Activated naive CD4-positive, alpha-beta T cell treated with anti-CD3 and anti-CD28 coated beads for 36 hours (primary cell): ENCODE data around the gene MEI1. TPM values are rescaled to one million over a fixed set of nuclear protein-coding genes. Genes with fewer than 3 reads are reported as not detected.

ENCODE experiments used
- CTCF ChIA-PET: fragments of 350-600 bp; sonication (Branson Sonifier 250); formaldehyde crosslinking; loops from one replicate; lab custom pipeline; 2021; ENCODE audit warnings: antibody characterized with exemption; lab: Charles Lee
- DNase-seq: peaks from one replicate; pipeline ENCODE4 v3.0.0-alpha.2; 2020
- H3K27ac Mint-ChIP-seq: one replicate; pipeline ENCODE4 v1.8.0; 2021; ENCODE audit warnings: mild to moderate bottlenecking, mixed read lengths
- H3K27me3 Mint-ChIP-seq: one replicate; pipeline ENCODE4 v1.8.0; 2021; ENCODE audit warnings: low read depth, mixed read lengths
- H3K36me3 Mint-ChIP-seq: one replicate; pipeline ENCODE4 v1.8.0; 2021; ENCODE audit warnings: low read depth, mixed read lengths
- H3K4me1 Mint-ChIP-seq: one replicate; pipeline ENCODE4 v1.8.0; 2021; ENCODE audit warnings: low read depth, mixed read lengths
- H3K4me3 Mint-ChIP-seq: one replicate; pipeline ENCODE4 v1.8.0; 2021; ENCODE audit warnings: mild to moderate bottlenecking, moderate library complexity, mixed read lengths
- H3K9me3 Mint-ChIP-seq: one replicate; pipeline ENCODE4 v1.8.0; 2021; ENCODE audit warnings: mixed read lengths
- intact Hi-C: fragments of 100-400 bp; cut with micrococcal nuclease; formaldehyde crosslinking; loops from one replicate; pipeline ENCODE4 v1.15.1; 2023
- total RNA-seq, 2 experiments: library from RNA; stranded (reverse); gene quantifications; one replicate each; pipeline ENCODE4 v1.2.3, GENCODE V29; 2021

MEI1 gene
- total RNA-seq, 2 experiments from 2014 or later, result 28.4 to 28.8 TPM

DNA sequence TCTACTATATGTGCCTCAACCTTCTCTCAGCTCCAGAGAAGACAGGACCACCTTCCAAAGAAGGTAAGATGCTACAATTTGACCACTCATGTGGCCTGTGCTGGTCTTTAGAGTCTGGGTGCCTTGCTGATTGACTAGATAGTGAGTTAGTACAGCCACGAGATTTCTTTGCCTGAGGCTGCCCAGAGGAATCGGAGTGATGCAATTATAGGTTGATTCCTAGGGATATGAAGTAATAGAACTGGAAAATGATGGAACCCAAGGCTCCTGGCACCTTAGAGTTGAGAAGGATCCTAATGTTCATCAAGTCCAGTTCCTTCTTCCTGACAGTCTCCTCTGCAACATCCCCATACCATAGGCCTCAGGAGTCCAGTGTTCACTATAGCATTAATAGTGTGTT, 54.7 kb downstream of the MEI1 start:
- peaks cover 2% of the 10 kb centered on the region for H3K4me1 Mint-ChIP-seq
- no peak overlapping the region for H3K27ac Mint-ChIP-seq
- no peaks in the 10 kb centered on the region for H3K9me3 Mint-ChIP-seq
- no peak for DNase-seq
- CTCF ChIA-PET, result no interaction called here
- intact Hi-C loops, result no loop called here
- H3K4me3 Mint-ChIP-seq, result no peak overlapping the region
- H3K27me3 Mint-ChIP-seq, result peaks cover 2% of the 10 kb centered on the region
- no peaks in the 10 kb centered on the region for H3K36me3 Mint-ChIP-seq

GRCh38 chr22:41757502-41757901, 58.2 kb downstream of the MEI1 start:
- CTCF ChIA-PET, result no interaction called here
- Mint-ChIP-seq H3K36me3 (no peaks in the 10 kb centered on the region), H3K9me3 (no peaks in the 10 kb centered on the region), H3K27ac (no peak overlapping the region), H3K27me3 (peaks cover 2% of the 10 kb centered on the region), H3K4me1 (no peaks in the 10 kb centered on the region), H3K4me3 (no peak overlapping the region)
- DNase-seq, result no peak
- intact Hi-C loops, result no loop called here

GRCh38 chr22:41758231-41758630, 58.9 kb downstream of the MEI1 start:
- H3K27ac Mint-ChIP-seq, result no peak overlapping the region
- no peaks in the 10 kb centered on the region for H3K4me1 Mint-ChIP-seq
- no peaks in the 10 kb centered on the region for H3K9me3 Mint-ChIP-seq
- H3K27me3 Mint-ChIP-seq, result peaks cover 2% of the 10 kb centered on the region
- no peak for DNase-seq
- H3K4me3 Mint-ChIP-seq, result no peak overlapping the region
- CTCF ChIA-PET, result no interaction called here
- no peaks in the 10 kb centered on the region for H3K36me3 Mint-ChIP-seq
- intact Hi-C loops, result no loop called here

GRCh38 chr22:41762980-41763779, 63.9 kb downstream of the MEI1 start:
- Mint-ChIP-seq H3K4me1 (peaks cover 4% of the 10 kb centered on the region), H3K27ac (no peak overlapping the region), H3K9me3 (no peaks in the 10 kb centered on the region), H3K36me3 (no peaks in the 10 kb centered on the region), H3K4me3 (no peak overlapping the region), H3K27me3 (peaks cover under 1% of the 10 kb centered on the region)
- CTCF ChIA-PET, result interaction anchor here (1.0 to 1.9 kb wide), 3 partner anchors 16 to 65 kb away, joined by 3 to 6 read pairs (median 4); no protein-coding TSS in a partner anchor
- intact Hi-C loops, result no loop called here
- DNase-seq, result peak; percentile 56

- no peaks in the 10 kb centered on the region for H3K27me3 Mint-ChIP-seq
- H3K4me3 Mint-ChIP-seq, result no peak overlapping the region
- H3K36me3 Mint-ChIP-seq, result no peaks in the 10 kb centered on the region
- no peaks in the 10 kb centered on the region for H3K9me3 Mint-ChIP-seq
- H3K4me1 Mint-ChIP-seq, result peaks cover 10% of the 10 kb centered on the region
- H3K27ac Mint-ChIP-seq, result no peak overlapping the region
- DNase-seq, result no peak
- CTCF ChIA-PET, result interaction anchor here (1.2 kb wide), 1 partner anchor 69 kb away, joined by 3 read pairs; no protein-coding TSS in a partner anchor
- intact Hi-C loops, result no loop called here
Measured at GRCh38 chr22:41766476-41766875, 67.2 kb downstream of the MEI1 start.

GRCh38 chr22:41768430-41768829, 69.1 kb downstream of the MEI1 start:
- intact Hi-C loops, result no loop called here
- H3K9me3 Mint-ChIP-seq, result no peaks in the 10 kb centered on the region
- H3K27ac Mint-ChIP-seq, result peak overlapping the region; percentile 51
- H3K27me3 Mint-ChIP-seq, result no peaks in the 10 kb centered on the region
- no peaks in the 10 kb centered on the region for H3K36me3 Mint-ChIP-seq
- CTCF ChIA-PET, result interaction anchor here (0.7 to 1.9 kb wide), 3 partner anchors 22 to 494 kb away, joined by 3 to 7 read pairs (median 4); no protein-coding TSS in a partner anchor
- H3K4me3 Mint-ChIP-seq, result no peak overlapping the region
- peak; percentile 37 for DNase-seq
- peaks cover 10% of the 10 kb centered on the region for H3K4me1 Mint-ChIP-seq

DNA sequence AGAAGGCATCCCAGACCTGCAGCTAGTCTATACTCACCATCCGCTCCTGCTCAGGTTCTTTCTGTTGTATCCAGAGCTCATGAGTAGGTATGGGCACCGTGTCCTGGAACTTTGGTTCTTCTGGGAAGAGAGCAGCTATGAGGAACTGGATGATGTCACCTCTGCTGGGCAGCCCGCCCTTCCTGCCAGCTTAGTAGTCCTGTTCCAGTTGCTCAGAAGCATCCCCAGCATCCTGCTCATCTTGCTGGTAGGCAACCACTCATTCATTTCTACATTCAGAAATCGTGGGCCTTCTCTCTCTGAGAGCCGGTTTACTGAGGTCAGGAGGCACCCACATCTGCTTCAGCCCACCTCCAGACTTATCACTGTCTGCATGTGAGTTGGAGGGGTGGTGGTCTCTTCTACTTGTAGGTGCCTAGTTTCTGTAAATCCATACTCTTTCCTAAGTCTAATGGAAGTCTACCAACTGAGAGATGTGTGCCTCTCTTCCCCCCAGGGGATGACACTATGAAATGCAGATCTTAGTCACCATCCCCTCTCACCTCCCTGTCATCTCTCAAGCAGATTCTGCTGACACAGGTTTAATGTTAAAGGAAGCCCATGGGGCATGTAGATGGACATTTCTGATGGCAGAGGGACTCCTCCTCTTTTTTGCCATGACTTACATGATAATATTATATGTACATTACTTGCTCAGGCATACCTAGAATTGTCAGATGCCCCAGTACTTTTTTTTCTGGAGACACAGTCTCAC, 71.6 kb downstream of the MEI1 start:
- Mint-ChIP-seq H3K4me1 (peaks cover 10% of the 10 kb centered on the region), H3K27me3 (no peaks in the 10 kb centered on the region), H3K4me3 (no peak overlapping the region), H3K9me3 (no peaks in the 10 kb centered on the region), H3K27ac (no peak overlapping the region), H3K36me3 (no peaks in the 10 kb centered on the region)
- DNase-seq, result peak; percentile 18
- CTCF ChIA-PET, result interaction anchor here (0.6 to 0.7 kb wide), 2 partner anchors 47 to 64 kb away, joined by 3 to 5 read pairs; no protein-coding TSS in a partner anchor
- intact Hi-C loops, result no loop called here

GRCh38 chr22:41772198-41772597, 72.9 kb downstream of the MEI1 start:
- DNase-seq, result no peak
- Mint-ChIP-seq H3K36me3 (no peaks in the 10 kb centered on the region), H3K27ac (no peak overlapping the region), H3K27me3 (no peaks in the 10 kb centered on the region), H3K4me1 (peaks cover 10% of the 10 kb centered on the region), H3K9me3 (no peaks in the 10 kb centered on the region), H3K4me3 (no peak overlapping the region)
- CTCF ChIA-PET, result no interaction called here
- intact Hi-C loops, result no loop called here

DNA sequence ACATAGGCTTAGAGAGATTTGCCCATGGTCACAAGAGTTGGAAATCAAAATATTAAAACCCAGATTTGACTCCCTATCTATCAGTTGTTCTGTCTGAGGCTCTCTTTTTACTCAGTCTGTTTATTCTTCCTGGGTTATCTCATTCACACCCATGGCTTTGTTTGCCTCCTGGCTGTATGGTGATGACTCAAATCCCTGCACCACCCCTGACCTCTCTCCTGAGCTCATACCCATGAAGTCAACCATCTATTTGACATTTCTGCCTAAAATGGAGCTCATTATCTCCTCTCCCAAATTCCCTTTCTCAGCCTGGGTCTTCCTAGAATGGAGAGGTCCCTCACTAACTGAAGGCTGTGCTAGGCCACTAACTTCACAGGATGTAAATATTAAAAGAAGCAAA, 73.3 kb downstream of the MEI1 start:
- CTCF ChIA-PET, result interaction anchor here (0.6 kb wide), 1 partner anchor 174 kb away, joined by 4 read pairs; the partner anchor contains the start of gene CENPM
- no peak overlapping the region for H3K27ac Mint-ChIP-seq
- intact Hi-C loops, result no loop called here
- no peaks in the 10 kb centered on the region for H3K27me3 Mint-ChIP-seq
- H3K4me1 Mint-ChIP-seq, result peaks cover 9% of the 10 kb centered on the region
- no peaks in the 10 kb centered on the region for H3K9me3 Mint-ChIP-seq
- H3K36me3 Mint-ChIP-seq, result no peaks in the 10 kb centered on the region
- DNase-seq, result no peak
- H3K4me3 Mint-ChIP-seq, result no peak overlapping the region

DNA sequence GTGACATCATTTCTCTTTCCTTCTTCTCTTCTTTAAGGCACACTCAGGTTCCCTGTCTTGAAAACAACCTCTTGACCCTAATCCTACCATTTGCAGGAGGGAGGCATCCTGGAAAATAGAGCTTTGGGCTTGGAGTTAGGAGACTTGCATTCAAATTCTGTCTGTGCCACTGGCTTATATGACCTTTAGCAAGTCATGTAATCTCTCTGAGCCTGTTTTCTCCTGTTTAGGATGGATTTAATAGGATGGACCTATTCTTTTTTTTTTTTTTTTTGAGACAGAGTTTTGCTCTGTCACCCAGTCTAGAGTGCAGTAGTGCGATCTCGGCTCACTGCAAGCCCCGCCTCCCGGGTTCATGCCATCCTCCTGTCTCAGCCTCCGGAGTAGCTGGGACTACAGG, 76.0 kb downstream of the MEI1 start:
- H3K9me3 Mint-ChIP-seq, result no peaks in the 10 kb centered on the region

GRCh38 chr22:41775976-41776375, 76.7 kb downstream of the MEI1 start:
- Mint-ChIP-seq H3K27me3 (no peaks in the 10 kb centered on the region), H3K36me3 (no peaks in the 10 kb centered on the region), H3K9me3 (no peaks in the 10 kb centered on the region), H3K27ac (no peak overlapping the region), H3K4me1 (peaks cover 26% of the 10 kb centered on the region), H3K4me3 (no peak overlapping the region)
- intact Hi-C loops, result no loop called here
- CTCF ChIA-PET, result no interaction called here
- no peak for DNase-seq

More for the DNA sequence above, 76.0 kb downstream of the MEI1 start:
- no peak overlapping the region for H3K4me3 Mint-ChIP-seq
- intact Hi-C loops, result no loop called here
- no peaks in the 10 kb centered on the region for H3K27me3 Mint-ChIP-seq
- no peaks in the 10 kb centered on the region for H3K36me3 Mint-ChIP-seq
- no peak for DNase-seq
- CTCF ChIA-PET, result interaction anchor here (1.2 kb wide), 1 partner anchor 14 kb away, joined by 3 read pairs; no protein-coding TSS in a partner anchor
- peaks cover 22% of the 10 kb centered on the region for H3K4me1 Mint-ChIP-seq
- no peak overlapping the region for H3K27ac Mint-ChIP-seq

DNA sequence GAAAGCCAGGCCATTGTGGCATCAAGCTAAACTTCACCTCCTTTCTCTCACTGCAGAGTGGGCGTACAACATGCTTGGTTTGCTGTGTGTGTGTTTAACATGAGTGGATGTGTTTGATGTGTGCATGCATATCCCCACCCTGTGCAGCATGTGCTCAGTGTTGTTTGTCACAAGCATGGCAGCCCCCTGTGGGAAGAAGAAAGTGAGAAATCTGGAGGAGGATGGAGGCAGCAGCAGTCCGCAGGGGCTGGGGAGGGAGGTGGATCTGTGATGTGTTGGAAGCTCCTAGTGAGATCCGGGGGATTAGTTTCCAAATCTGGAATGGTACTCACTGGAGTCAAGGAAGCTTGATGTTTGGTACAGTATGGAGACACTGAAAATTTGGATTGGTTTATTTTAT, 77.1 kb downstream of the MEI1 start:
- Mint-ChIP-seq H3K27me3 (no peaks in the 10 kb centered on the region), H3K36me3 (no peaks in the 10 kb centered on the region), H3K4me3 (no peak overlapping the region), H3K9me3 (no peaks in the 10 kb centered on the region), H3K4me1 (peaks cover 27% of the 10 kb centered on the region), H3K27ac (no peak overlapping the region)
- intact Hi-C loops, result no loop called here
- CTCF ChIA-PET, result interaction anchor here (1.6 kb wide), 1 partner anchor 79 kb away, joined by 4 read pairs; no protein-coding TSS in a partner anchor
- no peak for DNase-seq
